SIG-M5 treated with dmso at 0.1 percent for 504 hours (cell line): ENCODE data around the gene TGFBI.

Source experiments
- DNase-seq: peaks from one replicate; lab custom pipeline; 2025; ENCODE audit not compliant: unreplicated experiment; lab: John Stamatoyannopoulos, UW

TGFBI gene

GRCh38 chr5:136086783-136087566 is 58.2 kb downstream of the TGFBI start:
- DNase-seq: no peak

GRCh38 chr5:136087961-136088871 is 59.4 kb downstream of the TGFBI start:
- no peak for DNase-seq

- no peak for DNase-seq
Measured at GRCh38 chr5:136089791-136090190, 61.0 kb downstream of the TGFBI start.

DNA sequence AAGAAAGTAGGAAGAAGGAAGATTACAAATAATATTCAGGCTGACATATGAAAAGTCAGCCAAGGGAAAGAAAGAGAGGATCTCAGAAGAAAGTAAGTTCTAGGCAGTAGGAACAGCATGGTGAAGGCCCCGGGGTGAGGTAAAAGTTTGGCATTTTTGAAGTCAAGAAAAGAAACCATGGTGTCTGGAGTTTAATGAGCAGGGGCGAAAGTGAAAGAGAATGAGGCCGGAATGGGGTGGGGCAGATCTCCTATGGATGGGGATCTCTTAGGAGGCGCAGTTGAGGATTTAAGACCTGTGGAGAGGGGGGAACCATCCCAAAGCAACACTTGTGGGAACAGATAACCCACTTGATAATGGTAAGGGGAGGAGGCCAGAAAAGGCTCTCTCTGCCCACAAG is 61.5 kb downstream of the TGFBI start:
- no peak for DNase-seq

DNA sequence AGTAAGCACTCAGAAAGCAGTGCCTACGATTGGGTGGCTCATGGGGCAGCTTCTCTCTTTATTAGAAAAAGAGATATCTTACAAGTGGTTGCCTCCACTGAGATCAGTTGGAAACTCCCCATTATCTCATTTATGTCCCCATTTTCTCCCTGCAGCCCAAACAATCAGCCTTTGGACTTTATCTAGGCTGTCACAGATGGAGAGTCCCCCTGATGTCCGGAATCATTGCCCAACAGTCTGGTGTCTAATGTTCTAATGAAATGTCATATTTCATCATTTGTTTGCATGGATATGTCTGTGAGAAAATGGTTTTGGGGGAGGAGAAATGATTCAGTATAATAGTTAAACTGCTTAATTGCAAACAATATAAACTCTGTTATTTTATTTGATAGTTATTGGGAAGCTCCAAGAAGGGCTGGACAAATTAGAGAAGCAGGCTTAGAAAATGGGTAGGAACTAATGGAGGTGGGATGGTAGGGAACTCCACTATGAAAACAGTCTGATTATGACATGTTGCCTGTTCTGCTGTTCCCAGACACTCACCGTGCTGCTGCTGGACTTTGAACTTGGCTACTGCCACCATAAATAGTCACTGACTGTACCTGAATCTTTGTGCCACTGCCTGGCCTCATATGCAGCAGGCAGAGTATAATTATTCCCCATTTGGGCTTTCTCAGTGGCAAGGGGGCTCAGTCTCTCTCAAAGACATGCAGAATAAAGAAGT is 65.6 kb downstream of the TGFBI start:
- DNase-seq: no peak

GRCh38 chr5:136094913-136095641 is 66.3 kb downstream of the TGFBI start:
- DNase-seq: no peak

DNA sequence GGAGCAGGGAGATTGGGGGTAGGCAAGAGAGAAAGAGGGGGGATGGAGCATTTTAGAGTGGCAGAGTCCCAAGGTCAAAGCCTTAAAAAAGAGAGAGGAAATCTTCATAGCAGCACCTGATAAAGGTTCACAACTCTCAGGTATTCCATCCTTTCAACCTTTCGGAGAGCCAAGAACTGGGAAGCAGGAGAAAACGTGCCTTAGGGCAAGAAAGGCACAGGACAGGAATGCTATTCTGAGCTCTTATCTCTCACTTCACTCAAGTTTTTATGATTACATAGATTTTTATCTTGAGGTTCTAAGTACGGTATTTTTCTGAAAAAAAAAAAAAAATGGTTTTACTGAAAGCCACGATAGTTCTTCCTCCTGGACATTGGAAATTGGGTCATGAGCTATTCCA is 69.4 kb downstream of the TGFBI start:
- DNase-seq: no peak

DNA sequence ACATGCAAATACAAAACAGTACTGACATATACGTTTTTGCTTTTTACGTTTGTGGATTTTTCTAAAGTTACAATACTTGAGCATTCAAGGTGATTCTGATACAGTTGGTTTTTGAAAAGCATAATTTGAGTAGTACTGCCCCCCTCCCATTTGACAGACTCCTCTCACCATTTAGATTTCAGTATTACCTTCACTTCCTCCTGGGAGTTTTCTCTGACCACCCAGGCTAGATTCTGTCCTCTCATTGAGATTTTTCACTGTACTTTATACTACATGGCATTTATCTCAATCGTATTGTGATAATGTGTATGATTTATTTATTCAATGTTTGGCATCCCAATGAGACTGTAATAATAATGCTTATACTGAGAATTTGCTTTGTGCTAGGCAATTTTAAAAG is 71.1 kb downstream of the TGFBI start:
- no peak for DNase-seq

GRCh38 chr5:136101884-136102283 is 73.1 kb downstream of the TGFBI start:
- no peak for DNase-seq

- DNase-seq: no peak
Measured at GRCh38 chr5:136103118-136103517, 74.3 kb downstream of the TGFBI start.

DNA sequence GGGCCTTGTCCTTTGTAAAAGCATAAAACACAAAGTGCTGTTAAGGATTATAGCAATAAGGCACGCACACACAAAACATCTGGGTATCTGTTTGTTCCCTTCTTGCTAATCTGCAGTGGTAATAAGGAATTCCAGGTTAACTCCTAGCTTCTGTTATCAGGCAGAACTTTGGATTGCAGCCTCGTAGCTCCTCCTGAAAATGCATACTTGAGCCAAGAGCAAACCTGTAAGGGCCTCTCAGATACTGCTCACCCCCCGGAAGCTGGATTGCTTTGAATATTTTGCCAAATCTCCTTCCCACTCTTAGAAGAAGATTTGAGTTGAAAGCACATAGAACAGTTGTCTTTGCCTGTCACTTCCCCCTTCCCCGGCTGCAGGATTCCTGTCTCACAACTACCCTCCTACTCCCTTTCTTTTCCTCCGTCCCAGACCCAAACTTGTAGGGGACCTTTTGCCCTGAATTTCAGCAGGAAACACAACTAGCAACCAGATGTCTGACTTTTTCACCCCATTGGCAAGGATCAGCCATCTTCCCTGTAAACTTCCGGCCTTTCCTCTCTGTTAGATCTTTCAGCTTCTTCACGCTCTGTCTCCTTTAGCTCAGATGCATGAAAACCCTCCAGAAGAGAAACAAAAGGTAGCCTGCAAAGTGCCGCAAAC is 75.6 kb downstream of the TGFBI start:
- DNase-seq: no peak

DNA sequence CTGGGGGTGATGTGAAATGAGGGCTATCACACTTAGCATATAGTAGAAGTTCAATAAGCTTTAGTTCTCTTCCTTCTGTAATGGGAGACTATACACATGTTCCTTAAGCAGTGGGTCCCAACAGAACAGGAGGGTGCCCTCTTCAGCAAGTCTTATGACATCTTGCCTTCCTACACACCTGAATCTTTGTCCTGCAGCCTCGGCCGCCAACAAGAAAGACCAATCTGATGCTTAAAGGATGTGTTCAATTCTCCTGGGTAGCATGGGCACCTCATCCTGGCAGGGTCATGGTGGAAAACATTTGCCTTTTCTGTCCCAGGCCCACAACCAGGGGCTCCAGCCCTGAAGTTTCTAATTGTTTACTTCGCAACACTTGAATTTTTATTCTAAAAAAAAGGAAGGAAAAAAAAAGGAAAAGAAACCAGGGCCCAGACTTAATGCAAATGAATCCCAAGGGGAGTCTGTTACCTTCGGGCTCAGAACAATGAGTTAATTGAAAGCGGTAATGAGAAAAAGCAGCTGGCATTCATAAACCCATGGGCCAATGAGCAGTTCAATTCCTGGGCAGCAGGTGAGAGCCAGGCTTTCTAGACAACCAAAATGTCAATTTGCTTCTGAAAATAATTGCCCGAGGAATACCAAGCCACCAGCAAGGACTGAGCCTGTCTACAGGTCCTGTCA is 77.7 kb downstream of the TGFBI start:
- DNase-seq: no peak

GRCh38 chr5:136108180-136108611 is 79.4 kb downstream of the TGFBI start:
- DNase-seq: no peak

DNA sequence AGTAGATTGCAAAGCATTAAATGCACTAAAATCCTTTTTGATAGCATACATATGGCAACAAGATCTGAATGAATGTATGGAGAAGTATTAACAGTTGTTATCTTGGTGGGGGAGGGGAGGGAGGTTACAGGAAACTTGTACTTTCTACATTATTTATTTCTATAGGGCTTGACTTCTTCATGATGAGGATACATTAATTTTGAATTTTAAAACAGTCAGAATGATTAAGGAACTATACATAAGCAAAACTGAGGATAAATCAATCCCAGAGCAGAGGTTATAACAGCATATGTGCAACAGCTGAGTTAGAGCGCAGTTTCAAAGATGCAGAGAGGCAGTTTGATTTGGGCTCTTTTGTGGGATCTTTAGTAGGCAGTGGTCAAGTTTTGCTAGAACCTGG is 80.0 kb downstream of the TGFBI start:
- DNase-seq: no peak

DNA sequence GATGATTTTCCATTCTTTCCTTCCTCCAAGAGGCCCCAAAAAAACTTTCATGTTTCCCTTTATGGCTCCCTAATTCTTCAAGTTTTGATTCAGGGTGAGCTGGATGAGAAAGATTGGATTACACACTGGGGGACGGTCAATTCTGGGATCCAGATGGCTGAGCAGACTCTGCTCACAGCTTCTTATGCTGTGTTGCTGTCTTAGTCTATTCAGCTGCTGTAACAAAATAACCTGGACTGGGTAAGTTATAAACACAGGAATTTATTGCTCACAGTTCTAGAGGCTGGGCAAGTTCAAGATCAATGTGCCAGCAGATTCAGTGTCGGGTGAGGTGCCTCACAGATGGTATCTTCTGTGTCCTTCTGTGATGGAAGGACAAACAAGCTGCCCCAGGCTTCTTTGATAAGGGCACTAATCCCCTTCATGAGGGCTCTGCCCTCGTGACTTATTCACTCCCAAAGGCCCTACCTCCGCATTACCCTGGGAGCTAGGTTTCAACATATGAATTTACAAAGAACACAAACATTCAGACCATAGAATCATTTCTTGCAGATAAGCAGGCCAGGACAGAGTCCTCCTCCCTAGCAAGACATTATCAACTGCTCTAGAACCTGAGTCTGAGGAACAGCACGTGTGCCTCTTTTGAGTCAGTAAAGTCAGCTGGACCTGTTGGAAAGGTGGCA is 80.8 kb downstream of the TGFBI start:
- DNase-seq: no peak
